ENCODE measurements around the gene MVB12A.

MVB12A gene

DNA sequence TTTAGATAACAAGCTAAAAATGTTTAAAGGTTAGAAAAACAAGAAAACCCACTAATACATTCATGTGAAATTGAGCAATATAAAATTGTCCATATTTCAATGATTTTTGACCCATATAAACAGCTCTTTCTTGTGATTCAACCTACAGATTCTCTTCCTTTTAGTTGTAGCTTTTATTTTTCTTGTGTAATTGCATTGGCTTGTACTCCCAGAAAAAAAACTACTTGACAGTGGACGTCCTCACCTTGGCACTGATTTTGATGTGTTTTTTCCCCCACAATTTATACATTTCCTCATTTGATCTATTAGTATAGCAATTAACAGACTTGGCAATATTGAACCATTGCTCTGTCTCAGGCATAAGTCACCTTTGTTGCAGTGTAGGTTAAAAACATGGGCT, 30.6 kb upstream of the MVB12A start:
- no peak overlapping the region for H3K27ac ChIP-seq
- TF ChIP-seq CTCF (IDR thresholded peaks at IDR 0.05) (no peak), ZFX (IDR thresholded peaks at IDR 0.05; ENCODE audit: borderline replicate concordance) (no peak)

DNA sequence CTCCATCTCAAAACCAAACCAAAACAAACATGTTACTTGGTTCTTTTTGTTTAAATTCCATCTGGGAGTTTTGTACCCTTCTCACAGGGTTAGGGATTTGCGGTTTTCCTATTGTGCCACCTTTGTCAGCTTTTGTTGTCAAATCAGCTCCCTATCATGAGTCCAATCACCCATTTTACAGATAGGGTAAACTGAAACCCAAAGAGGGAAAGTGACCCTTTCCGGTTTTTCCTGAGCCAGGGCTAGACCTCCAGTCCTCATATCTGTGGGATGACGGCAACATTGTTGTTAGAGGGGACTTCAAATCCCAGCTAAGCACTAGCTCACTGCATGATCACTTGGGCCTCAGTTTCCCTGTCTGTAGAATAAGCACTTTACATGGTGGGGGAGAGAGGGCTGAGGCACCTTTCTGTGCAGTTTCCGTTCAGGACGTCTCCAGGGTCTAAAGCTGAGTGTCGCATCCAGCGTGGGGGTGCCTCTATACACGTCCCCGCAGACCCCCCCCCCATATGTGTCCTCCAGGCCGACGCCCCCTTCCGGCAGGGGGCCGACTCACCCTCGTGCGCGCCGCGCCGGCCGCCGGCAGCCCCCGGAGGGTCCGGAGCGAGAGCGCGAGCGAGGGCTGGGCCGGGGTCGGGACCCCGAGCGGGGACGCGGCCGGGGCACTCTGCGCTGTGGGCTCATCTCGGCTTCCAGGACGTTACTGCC, 29.7 kb upstream of the MVB12A start:
- no peak overlapping the region for H3K27ac ChIP-seq

DNA sequence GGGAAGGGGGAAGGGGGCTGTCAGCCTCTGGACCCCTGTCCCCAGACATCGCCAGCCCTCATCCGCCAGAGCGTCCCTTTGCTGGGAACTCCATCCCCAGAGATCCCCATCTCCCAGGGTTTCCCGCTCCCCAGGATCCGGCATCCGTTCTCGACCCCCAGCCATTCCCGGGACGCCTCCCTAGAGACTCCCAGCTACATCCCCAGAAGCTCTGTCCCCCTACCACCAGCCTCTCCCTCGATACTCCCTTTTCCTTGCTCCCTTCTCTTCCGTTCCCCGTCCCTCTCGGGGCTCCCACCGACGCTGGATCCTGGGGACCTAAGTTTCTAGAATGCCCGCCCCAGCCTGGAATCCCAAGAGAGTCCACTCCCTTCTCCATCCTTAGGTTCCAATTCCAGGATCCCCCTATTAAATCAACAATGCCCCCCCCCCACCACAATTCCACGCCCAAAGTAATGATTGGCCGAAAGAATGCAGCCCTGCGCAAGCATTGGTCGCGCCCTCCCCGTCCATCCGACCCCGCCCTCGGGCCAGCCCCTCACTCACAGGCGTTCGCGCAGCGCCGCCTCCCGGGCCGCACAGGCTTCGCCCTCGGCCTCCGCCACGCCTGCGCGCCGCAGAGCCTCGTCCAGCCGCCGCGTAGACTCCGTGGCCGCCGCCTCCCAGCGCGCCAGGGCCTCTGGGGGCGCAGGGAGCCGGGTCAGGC, 29.0 kb upstream of the MVB12A start:
- TF ChIP-seq CTCF (IDR thresholded peaks at IDR 0.05) (peak; percentile 91), ZFX (IDR thresholded peaks at IDR 0.05; ENCODE audit: borderline replicate concordance) (no peak)
- H3K27ac ChIP-seq = no peak overlapping the region

More for the DNA sequence above, 29.7 kb upstream of the MVB12A start:
- no peak for TF ChIP-seq CTCF (IDR thresholded peaks at IDR 0.05)
- TF ChIP-seq ZFX (IDR thresholded peaks at IDR 0.05; ENCODE audit: borderline replicate concordance) = no peak

DNA sequence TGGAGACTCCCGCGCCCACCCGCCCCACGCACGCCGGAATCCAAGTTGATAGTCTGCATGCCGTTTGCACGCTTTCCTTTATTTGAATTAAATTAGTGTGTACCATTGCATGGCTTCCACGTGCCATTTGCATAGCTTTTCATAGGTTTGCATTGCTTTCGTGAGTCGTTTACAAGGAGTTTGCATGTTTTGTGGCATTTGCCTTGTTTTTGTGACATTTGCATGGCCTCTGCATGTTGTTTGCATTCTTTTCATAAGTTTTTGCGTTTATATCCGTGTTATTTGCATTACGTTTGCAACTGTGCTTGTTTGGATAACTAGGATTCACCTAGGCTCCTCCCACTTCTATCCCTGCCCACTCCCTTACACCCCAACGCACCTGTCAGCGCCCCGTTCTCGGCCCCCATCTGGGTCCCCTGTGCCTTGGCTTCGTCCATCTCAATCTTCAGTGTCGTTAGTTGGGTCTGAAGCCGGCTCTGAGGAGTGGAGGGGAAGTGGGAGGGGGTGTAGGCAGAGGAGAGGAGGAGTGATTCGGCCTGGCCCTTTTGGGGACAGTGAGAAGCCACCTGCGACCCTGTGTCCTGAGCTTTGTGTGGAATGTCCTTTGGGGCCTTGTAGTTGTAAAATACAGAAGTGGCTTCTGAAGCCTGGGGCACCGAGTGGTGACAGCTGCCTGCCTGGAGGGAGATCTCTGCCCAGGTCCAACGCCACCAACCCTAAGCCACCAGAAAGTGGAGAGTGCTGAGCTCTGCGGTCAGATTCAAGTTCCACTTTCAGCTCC, 28.3 kb upstream of the MVB12A start:
- no peak for TF ChIP-seq ZFX (IDR thresholded peaks at IDR 0.05; ENCODE audit: borderline replicate concordance)
- TF ChIP-seq CTCF (IDR thresholded peaks at IDR 0.05) = peak; percentile 70
- no peak overlapping the region for H3K27ac ChIP-seq

DNA sequence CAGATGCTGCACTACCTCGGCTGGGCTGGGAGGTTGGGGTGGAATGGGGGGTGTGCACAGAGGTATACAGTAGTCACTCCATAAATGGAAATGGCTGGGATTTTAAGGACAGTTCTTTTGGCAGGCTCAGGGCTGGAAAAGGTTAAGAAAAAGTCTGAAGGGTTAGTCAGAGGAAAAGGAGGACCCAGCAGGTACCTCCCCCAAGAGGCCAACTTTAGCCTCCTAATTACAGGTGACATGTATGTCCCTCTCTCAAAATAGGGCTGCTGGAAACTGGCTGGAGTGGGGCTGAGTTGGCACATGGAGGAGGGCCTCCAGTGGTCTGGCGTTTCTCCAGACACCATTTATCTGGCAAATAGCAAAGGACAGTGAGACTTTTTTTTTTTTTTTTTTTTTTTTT, 26.8 kb upstream of the MVB12A start:
- no peak overlapping the region for H3K27ac ChIP-seq
- TF ChIP-seq ZFX (IDR thresholded peaks at IDR 0.05; ENCODE audit: borderline replicate concordance) (no peak), CTCF (IDR thresholded peaks at IDR 0.05) (no peak)

DNA sequence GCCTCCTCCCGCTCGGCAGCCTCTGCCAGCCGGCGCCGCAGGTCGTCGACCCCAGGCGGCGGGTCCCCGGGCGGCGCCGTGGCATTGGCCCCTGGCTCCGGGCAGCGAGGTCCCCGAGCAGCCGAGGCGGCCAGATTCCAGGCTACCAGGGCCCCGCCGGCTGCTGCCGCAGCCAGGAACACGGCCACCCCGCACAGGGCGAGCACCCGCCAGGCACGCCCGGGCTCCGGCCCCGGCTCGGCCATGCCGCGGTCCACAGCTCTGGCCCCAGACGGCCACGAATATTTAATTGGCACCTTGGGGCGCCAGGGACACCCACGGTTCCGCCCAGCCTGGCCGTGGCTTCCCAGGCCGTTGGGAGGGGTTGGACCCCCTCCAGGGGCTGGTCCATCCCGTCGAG, 25.9 kb upstream of the MVB12A start, which contains the start of gene CCDC194:
CCDC194 (minus strand) TSS at position 283 of the 400 bp plus-strand sequence; CDS start at position 245, 38 bp downstream.
- H3K27ac ChIP-seq = no peak within 1 kb of the TSS
- no peak for TF ChIP-seq ZFX (IDR thresholded peaks at IDR 0.05; ENCODE audit: borderline replicate concordance)
- no peak for TF ChIP-seq CTCF (IDR thresholded peaks at IDR 0.05)

Measured in 22Rv1 (cell line).